Activated T-helper 1 cell treated with anti-CD3 and anti-CD28 coated beads, Interleukin-12 subunit alpha, Interleukin-12 subunit beta, Interleukin-2, Interleukin-4 antibody, amounts not matched to agents 30 ng/mL and 10 ng/mL and 1 ng/mL, durations not matched to agents 14 hours and 24 hours and 36 hours (primary cell): ENCODE measurements around the gene CHN1. TPM values are rescaled to one million over a fixed set of nuclear protein-coding genes. Genes with fewer than 3 reads are reported as not detected.

ENCODE experiments used
- DNase-seq: peaks from one replicate; pipeline ENCODE4 v3.0.0; 2021; ENCODE audit warnings: low spot score
- H3K27ac Mint-ChIP-seq: one replicate; pipeline ENCODE4 v1.8.0; 2021; ENCODE audit warnings: mild to moderate bottlenecking, mixed read lengths
- H3K27me3 Mint-ChIP-seq: one replicate; pipeline ENCODE4 v1.8.0; 2022; ENCODE audit warnings: mild to moderate bottlenecking, moderate library complexity, mixed read lengths; ENCODE audit not compliant: insufficient read depth
- H3K36me3 Mint-ChIP-seq: one replicate; pipeline ENCODE4 v1.8.0; 2021; ENCODE audit warnings: low read depth, mixed read lengths
- H3K4me1 Mint-ChIP-seq: one replicate; pipeline ENCODE4 v1.8.0; 2021; ENCODE audit warnings: low read depth, mixed read lengths
- H3K4me3 Mint-ChIP-seq: one replicate; pipeline ENCODE4 v1.8.0; 2021; ENCODE audit warnings: mild to moderate bottlenecking, moderate library complexity, mixed read lengths
- H3K9me3 Mint-ChIP-seq: one replicate; pipeline ENCODE4 v1.8.0; 2021; ENCODE audit warnings: mixed read lengths
- intact Hi-C: fragments of 100-400 bp; cut with micrococcal nuclease; formaldehyde crosslinking; loops from one replicate; pipeline ENCODE4 v1.15.1; 2024
- total RNA-seq: library from RNA; stranded (reverse); gene quantifications from 2 replicates; pipeline ENCODE4 v1.2.3, GENCODE V29; 2022

Gene CHN1
- total RNA-seq, 1 donor from 2014 or later = 3.4 TPM

DNA sequence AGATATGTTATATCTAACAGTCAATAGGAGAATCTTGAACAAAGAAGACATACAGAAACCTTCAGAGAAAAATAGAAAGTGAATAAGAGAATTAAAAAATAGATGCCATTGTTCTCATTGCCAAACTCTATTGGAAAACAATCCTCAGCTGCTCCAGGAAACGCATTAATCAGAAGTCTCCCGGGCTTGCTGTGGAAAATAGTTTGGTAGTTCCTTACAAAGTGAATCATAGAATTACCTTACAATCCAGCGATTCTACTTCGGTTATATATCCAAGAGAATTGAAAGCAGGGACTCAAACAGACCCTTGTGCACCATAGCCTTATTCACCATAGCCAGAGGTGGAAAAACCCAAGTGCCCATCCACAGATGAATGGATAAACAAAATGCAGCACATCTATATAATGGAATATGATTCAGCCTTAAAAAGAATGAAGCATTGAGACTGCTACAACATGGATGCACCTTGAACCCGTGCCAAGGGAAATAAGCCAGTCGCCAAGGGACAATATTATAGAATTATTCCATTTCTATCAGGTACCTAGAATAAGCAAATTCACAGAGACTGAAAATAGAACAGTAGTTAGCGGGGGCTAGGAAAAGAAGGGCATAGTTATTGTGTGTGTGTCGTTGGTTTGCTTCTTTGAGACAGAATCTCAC, 219.0 kb downstream of the CHN1 start:
- no peaks in the 10 kb centered on the region for H3K9me3 Mint-ChIP-seq
- H3K27ac Mint-ChIP-seq = no peak overlapping the region
- no peak overlapping the region for H3K4me3 Mint-ChIP-seq
- H3K27me3 Mint-ChIP-seq = peaks cover 1% of the 10 kb centered on the region
- H3K36me3 Mint-ChIP-seq = no peaks in the 10 kb centered on the region
- DNase-seq = no peak
- H3K4me1 Mint-ChIP-seq = peaks cover 21% of the 10 kb centered on the region
- intact Hi-C loops = no loop called here

DNA sequence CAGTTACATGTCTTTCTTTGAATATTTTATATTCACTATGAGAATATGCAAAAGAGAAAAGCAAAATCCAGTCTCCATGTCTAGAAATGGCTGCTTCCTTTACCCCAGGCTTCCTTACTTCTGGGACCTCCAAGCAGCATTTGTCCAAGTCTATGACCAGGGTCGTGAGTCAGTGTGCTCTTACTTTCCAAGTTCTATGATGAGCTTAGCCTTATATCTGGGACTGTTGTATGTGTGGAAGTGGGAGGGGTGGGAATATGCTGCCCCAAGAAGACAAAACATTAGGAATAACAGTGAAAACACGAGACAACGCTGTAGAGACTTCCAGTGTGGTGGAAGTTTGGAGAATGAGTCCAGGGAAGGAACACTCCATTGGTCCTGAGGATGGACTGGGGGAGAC, 219.7 kb downstream of the CHN1 start:
- DNase-seq = no peak
- H3K9me3 Mint-ChIP-seq = no peaks in the 10 kb centered on the region
- H3K4me1 Mint-ChIP-seq = peaks cover 26% of the 10 kb centered on the region
- H3K27ac Mint-ChIP-seq = no peak overlapping the region
- H3K36me3 Mint-ChIP-seq = no peaks in the 10 kb centered on the region
- H3K27me3 Mint-ChIP-seq = peaks cover 1% of the 10 kb centered on the region
- intact Hi-C loops = no loop called here
- H3K4me3 Mint-ChIP-seq = no peak overlapping the region

DNA sequence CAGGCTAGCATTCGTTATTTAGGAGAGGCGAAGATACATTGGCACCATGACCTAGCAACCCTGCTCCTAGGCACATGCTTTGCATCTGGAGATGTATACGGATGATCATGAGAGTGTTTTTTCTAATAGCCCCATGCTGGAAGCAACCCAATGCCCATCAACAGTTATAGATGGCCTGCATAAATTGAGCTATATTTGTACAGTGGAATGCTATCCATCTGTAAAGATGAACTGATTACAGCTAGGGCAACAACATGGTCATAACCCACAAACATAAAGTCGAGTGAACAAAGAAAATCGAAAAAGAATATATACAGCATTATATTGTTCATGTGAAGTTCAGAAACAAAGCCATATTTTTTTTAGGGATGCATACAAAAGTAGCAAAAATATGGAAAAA, 220.3 kb downstream of the CHN1 start:
- H3K27me3 Mint-ChIP-seq = peaks cover 1% of the 10 kb centered on the region

DNA sequence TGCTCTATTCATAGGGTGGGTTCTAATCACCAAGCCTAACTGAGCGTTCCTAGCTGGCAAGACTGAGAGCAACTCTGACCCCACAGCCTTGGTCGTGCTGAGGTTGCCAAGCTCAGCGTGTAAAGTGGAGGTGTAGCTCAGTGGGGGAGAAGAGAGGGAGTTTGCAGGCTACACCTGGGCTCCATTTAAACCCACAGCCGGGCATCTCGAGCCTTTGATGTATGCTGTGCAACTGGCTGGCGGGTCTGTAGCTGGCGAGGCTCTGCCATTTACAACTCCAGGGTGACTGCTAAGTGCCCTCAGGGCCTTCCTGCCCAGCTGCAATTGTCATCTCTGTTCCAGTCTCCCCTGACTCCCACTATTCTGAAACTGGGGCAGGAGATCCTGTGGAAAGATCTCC, 220.9 kb downstream of the CHN1 start:
- Mint-ChIP-seq H3K27ac (no peak overlapping the region), H3K9me3 (no peaks in the 10 kb centered on the region), H3K4me1 (peaks cover 35% of the 10 kb centered on the region), H3K27me3 (no peaks in the 10 kb centered on the region), H3K4me3 (no peak overlapping the region), H3K36me3 (no peaks in the 10 kb centered on the region)
- DNase-seq = no peak
- intact Hi-C loops = no loop called here

More for the DNA sequence above, 220.3 kb downstream of the CHN1 start:
- Mint-ChIP-seq H3K9me3 (no peaks in the 10 kb centered on the region), H3K4me1 (peaks cover 32% of the 10 kb centered on the region), H3K4me3 (no peak overlapping the region), H3K36me3 (no peaks in the 10 kb centered on the region), H3K27ac (no peak overlapping the region)
- intact Hi-C loops = no loop called here
- DNase-seq = no peak

DNA sequence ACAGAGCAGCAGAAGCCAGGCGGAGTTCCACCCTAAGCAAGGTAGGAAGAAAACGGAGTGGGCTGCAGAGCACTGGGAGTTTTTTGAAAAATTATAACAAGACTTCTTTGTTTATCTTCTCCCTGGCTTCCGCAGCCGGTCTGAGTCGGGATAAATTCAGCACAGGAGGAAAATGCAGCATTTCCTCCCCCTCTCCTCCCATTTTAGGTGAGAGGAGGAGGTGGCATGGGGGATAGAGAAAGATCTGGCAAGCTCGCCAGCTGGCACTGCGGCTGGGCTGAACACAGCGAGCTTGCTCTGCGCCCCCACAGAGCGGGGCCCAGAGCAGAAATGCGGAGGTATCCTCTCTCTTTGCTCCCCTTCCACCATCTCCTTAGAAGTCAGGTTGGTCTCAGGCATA, 223.2 kb downstream of the CHN1 start:
- no peak overlapping the region for H3K27ac Mint-ChIP-seq
- no peak overlapping the region for H3K4me3 Mint-ChIP-seq
- DNase-seq = no peak
- H3K27me3 Mint-ChIP-seq = peaks cover 2% of the 10 kb centered on the region
- peaks cover 37% of the 10 kb centered on the region for H3K4me1 Mint-ChIP-seq
- peaks cover 2% of the 10 kb centered on the region for H3K36me3 Mint-ChIP-seq
- no peaks in the 10 kb centered on the region for H3K9me3 Mint-ChIP-seq
- intact Hi-C loops = no loop called here

DNA sequence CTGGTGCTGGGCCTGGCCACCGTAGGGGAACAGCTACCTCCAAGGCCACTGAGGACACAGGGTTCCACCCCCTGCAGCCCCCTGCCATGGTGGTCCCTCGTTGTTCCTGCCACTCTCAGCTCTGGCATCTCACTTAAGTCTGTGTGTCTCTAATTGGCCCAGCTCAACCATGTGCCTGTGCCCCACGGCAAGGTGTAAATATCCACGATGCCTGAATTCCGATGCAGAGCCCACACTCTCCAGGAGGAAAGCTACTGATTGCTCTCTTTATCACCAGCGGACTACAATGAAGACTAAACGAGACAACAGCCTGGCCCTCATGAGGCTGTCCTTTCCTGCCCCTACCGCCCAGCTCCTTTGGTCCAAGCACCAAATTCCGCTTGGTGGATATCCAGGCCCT, 223.9 kb downstream of the CHN1 start:
- H3K27ac Mint-ChIP-seq = peak overlapping the region; percentile 15
- peaks cover 2% of the 10 kb centered on the region for H3K27me3 Mint-ChIP-seq
- H3K4me1 Mint-ChIP-seq = peaks cover 41% of the 10 kb centered on the region
- H3K4me3 Mint-ChIP-seq = no peak overlapping the region
- intact Hi-C loops = no loop called here
- H3K9me3 Mint-ChIP-seq = no peaks in the 10 kb centered on the region
- H3K36me3 Mint-ChIP-seq = peaks cover 2% of the 10 kb centered on the region
- DNase-seq = no peak

DNA sequence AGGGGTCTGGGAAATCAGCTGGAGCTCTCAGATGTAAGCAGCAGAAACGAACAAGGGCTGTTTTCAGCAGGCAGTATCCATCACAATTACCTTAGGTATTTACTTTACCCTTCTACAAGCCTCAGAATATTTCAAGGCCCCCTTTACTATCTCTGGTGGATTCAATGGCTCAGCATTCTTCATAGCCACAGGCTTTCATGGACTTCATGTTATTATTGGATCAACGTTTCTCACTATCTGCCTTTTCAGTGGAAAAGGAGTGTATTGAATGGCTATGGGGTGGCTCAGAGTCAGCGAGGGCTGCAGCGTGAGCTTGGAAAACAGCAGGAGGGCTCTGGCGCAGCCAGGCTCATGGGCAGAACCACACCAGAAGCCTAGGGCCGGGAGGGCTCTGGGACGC, 224.3 kb downstream of the CHN1 start:
- Mint-ChIP-seq H3K27me3 (peaks cover 2% of the 10 kb centered on the region), H3K4me3 (no peak overlapping the region), H3K4me1 (peaks cover 45% of the 10 kb centered on the region), H3K27ac (peak overlapping the region; percentile 59), H3K9me3 (no peaks in the 10 kb centered on the region), H3K36me3 (peaks cover 2% of the 10 kb centered on the region)
- DNase-seq = no peak
- intact Hi-C loops = no loop called here

DNA sequence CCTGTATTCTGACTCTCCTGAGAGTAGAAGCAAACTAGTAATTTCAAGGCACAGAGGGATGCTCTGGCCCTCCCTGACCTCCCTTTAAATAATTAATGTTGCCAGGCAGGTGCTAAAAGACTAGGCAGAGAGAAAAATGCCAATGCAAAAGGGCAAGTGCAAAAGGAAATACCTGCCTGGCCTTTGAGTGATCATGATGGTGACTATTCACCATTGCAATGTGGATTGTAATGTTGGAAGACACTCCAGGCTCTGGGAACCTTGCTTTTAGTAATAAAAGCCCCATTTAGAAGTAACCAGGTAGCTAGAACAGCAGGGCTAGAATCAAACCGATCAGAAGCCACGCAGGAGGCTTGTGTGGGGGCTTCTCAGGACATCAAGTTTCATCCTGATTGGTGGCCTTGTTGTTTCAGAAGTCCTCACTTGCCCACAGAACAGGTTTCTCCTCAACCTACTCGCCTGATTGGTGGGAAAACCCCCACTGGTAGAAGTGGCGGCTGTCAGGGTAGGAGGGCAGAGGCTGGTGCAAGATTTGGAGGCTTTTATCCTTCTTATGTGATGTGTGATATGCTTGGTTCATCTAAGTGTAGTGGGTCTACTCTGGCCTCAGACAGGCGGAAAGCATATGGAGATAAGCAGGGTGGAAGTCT, 224.9 kb downstream of the CHN1 start:
- Mint-ChIP-seq H3K9me3 (no peaks in the 10 kb centered on the region), H3K4me3 (no peak overlapping the region), H3K27me3 (peaks cover 2% of the 10 kb centered on the region), H3K27ac (peak overlapping the region; percentile 59), H3K4me1 (peaks cover 50% of the 10 kb centered on the region), H3K36me3 (peaks cover 2% of the 10 kb centered on the region)
- DNase-seq = no peak
- intact Hi-C loops = no loop called here

DNA sequence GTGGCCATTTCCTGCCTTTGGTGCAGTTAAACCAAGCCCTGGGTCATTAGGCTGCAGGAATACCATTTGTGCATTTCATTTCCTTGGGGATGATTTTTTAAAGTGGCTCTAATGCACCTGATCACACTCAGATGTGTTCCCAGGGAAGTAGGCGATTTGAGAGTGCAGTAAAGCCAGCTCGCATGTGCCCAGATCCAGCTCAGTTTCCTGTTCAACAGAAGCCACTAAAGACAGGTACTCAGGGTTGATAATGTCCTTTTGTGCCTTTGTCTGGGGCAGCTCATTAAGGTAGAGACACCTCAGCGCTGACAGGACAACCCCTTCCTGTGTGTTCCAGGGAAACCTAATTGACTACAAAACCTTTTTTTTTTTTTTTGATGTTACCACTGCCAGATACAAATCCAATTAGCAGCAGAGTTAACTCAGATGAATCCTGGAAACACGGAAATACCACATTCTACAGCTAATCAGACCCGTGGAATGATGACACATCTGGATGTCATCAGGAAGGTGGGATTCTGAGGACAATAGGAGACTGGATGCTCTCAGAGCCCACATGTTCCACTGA, 225.7 kb downstream of the CHN1 start:
- Mint-ChIP-seq H3K27ac (peak overlapping the region; percentile 83), H3K4me1 (peaks cover 50% of the 10 kb centered on the region), H3K36me3 (peaks cover 2% of the 10 kb centered on the region), H3K4me3 (peak overlapping the region; percentile 58), H3K9me3 (no peaks in the 10 kb centered on the region), H3K27me3 (peaks cover 2% of the 10 kb centered on the region)
- intact Hi-C loops = loop anchor here (5.0 kb wide), 1 partner anchor 123 kb away; no protein-coding TSS in a partner anchor
- DNase-seq = no peak

DNA sequence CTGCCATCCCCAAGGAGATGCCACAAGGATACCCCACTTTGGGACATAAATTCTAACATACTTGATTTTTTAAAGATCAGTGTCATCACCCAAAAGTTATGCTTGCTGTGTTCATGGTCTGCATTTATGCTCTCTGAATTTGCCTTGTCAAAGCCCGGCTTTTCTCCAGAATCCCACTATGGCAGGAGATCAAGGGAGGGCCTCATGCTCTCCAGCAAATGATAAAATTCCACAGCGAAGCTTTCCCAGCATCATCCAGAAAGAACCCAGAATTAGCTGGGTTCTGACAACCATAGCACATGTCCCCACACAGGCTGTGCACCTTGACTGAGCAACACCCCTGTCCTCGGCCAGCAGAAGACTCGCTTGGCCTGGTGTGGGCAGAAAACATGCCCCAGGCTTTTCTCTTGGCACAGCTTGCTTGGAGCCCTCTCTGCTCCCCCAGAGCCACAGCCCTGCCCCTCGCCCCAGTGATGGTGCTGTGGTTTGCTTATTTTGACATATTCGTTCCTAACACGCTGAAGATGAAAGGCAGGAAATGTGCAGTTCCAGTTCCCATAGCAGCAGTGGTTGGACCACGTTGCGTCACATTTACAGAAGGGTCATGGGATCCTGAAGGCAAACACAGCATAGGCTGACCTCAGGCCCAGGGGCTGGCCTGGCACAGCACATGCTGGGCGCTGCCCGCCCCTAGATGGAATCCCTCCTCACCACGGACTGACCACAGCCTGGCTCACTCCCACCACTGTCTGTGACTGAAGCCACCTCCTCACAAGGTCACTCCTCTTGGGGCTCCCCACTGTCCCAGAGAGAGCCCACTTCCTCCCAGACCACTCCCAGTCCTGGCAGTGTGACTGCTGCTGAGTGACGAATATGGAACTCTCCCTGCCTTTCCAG, 226.8 kb downstream of the CHN1 start:
- intact Hi-C loops = loop anchor here (1.0 to 5.0 kb wide), 5 partner anchors 10 to 124 kb away; no protein-coding TSS in a partner anchor
- H3K27ac Mint-ChIP-seq = peak overlapping the region; percentile 83
- peak overlapping the region; percentile 58 for H3K4me3 Mint-ChIP-seq
- peak; percentile 76 for DNase-seq
- peaks cover 2% of the 10 kb centered on the region for H3K27me3 Mint-ChIP-seq
- H3K4me1 Mint-ChIP-seq = peaks cover 50% of the 10 kb centered on the region
- peaks cover 2% of the 10 kb centered on the region for H3K36me3 Mint-ChIP-seq
- no peaks in the 10 kb centered on the region for H3K9me3 Mint-ChIP-seq

DNA sequence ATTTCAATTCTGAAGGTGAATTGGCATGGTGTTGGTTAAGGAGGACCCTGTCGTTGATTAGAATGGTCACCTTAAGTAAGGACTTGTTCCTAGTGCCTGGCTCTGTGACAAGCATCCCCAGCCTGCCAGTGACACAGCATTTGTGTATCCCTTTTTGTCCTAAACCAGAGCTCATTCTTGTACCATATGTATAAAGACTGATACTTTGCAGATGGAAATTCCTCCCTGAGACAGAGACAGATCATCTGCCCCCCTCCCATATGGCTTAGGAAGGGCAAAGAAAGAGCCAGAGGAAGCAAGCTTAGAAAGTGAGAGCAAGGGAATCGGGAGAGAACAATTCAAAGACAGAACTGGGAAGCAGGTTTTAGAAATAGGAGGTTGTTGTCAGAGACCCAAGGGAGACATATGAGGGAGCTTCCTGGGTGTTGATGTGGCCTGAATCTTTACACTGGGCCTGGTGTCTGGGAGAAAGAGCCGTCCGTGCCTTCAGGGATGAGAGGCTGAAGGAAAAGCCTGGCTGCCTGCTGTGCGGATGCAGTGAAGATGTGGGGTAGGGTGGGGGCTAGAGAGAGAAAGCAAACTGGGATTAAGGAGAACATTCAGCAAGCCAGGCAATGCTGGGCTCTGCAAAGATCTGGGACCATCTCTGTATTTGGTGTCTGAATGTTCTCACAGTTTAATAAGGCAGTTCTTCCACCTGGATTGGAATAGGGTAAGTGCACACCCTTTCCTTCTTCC, 227.7 kb downstream of the CHN1 start:
- intact Hi-C loops = loop anchor here (1.0 to 5.0 kb wide), 5 partner anchors 11 to 125 kb away; no protein-coding TSS in a partner anchor
- Mint-ChIP-seq H3K27ac (peak overlapping the region; percentile 83), H3K4me3 (peak overlapping the region; percentile 64), H3K27me3 (peaks cover 2% of the 10 kb centered on the region), H3K36me3 (peaks cover 2% of the 10 kb centered on the region), H3K4me1 (peaks cover 50% of the 10 kb centered on the region), H3K9me3 (no peaks in the 10 kb centered on the region)
- no peak for DNase-seq

DNA sequence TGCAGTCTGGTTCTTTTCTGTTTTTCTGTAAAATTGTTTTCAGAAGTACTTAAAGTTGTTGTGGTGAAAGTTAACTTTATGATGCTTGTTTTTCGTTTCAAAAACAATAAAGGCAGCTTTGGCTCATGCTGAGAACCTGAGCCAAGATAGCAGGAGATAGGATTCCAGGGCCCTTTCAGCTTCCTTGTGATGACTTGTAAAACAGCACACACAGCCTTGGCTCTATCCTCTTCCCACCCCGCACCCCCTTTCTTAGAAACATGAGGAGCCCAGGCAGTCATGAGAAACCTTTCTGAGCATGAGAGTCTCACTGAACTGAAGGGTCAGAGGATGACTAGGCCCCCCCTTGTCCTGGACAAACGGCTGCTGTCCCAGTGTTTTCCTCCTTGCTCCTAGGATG, 228.5 kb downstream of the CHN1 start:
- no peak for DNase-seq
- Mint-ChIP-seq H3K9me3 (no peaks in the 10 kb centered on the region), H3K36me3 (peaks cover 2% of the 10 kb centered on the region), H3K27me3 (peaks cover 2% of the 10 kb centered on the region), H3K4me3 (no peak overlapping the region), H3K4me1 (peaks cover 55% of the 10 kb centered on the region), H3K27ac (no peak overlapping the region)
- intact Hi-C loops = loop anchor here (5.0 kb wide), 1 partner anchor 126 kb away; no protein-coding TSS in a partner anchor
